SU-DHL-6 (cell line): Measurements from ENCODE around the gene C12orf56.
"Not testable (repeated sequence)": the region's sequence is repeated elsewhere in the genome, so short reads cannot be mapped to it uniquely, and the experiment has no call there.

Source experiments
- H2AFZ ChIP-seq: fragments of 200-600 bp; sonication (generic); 2 replicates; pipeline ENCODE4 v1.6.1; 2014; ENCODE audit warnings: low read depth, mild to moderate bottlenecking, moderate library complexity, mixed read lengths, antibody characterized with exemption, low read length; ENCODE audit not compliant: severe bottlenecking
- H3F3A ChIP-seq: fragments of 200-600 bp; shearing (Covaris generic); 2 replicates; pipeline ENCODE4 v1.6.0; 2016; ENCODE audit warnings: antibody characterized with exemption, mild to moderate bottlenecking; ENCODE audit not compliant: insufficient read depth
- H3K27ac ChIP-seq: fragments of 200-600 bp; sonication (generic); 2 replicates; pipeline ENCODE4 v1.5.1; 2016; ENCODE audit warnings: low read depth, mild to moderate bottlenecking, low read length, moderate library complexity, mixed read lengths
- H3K27me3 ChIP-seq: fragments of 200-600 bp; sonication (generic), shearing (Covaris generic); 2 replicates; pipeline ENCODE4 v1.6.0; 2014; ENCODE audit warnings: mild to moderate bottlenecking, low read length
- H3K36me3 ChIP-seq: fragments of 200-600 bp; sonication (generic); 2 replicates; pipeline ENCODE4 v1.6.1; 2014; ENCODE audit warnings: mild to moderate bottlenecking, low read length, mixed read lengths
- H3K4me2 ChIP-seq: fragments of 300-600, 200-600 bp; shearing (Covaris generic), sonication (generic); 2 replicates; pipeline ENCODE4 v1.6.0; 2014; ENCODE audit warnings: low read length, low read depth, mild to moderate bottlenecking; ENCODE audit not compliant: poor library complexity, severe bottlenecking
- H3K4me3 ChIP-seq: fragments of 200-600 bp; sonication (generic); 2 replicates; pipeline ENCODE4 v1.5.1; 2014; ENCODE audit warnings: antibody characterized with exemption, low read length, mild to moderate bottlenecking, mixed read lengths; ENCODE audit not compliant: insufficient read depth, poor library complexity, severe bottlenecking
- H3K79me2 ChIP-seq: fragments of 200-600 bp; sonication (generic); 2 replicates; pipeline ENCODE4 v1.6.1; 2014; ENCODE audit warnings: mild to moderate bottlenecking, low read length, moderate library complexity; ENCODE audit not compliant: insufficient read depth
- H3K9ac ChIP-seq: fragments of 200-600 bp; sonication (generic); 2 replicates; pipeline ENCODE4 v1.7.0; 2014; ENCODE audit warnings: mild to moderate bottlenecking, low read length
- H3K9me2 ChIP-seq: fragments of 200-600 bp; sonication (generic); replicated peaks from 2 replicates; pipeline ENCODE4 v1.6.1; 2014; ENCODE audit warnings: low read length; ENCODE audit not compliant: insufficient read depth
- H3K9me3 ChIP-seq: fragments of 200-600 bp; sonication (generic); 2 replicates; pipeline ENCODE4 v1.6.1; 2014; ENCODE audit warnings: low read length, mixed read lengths; ENCODE audit not compliant: insufficient read depth
- H4K20me1 ChIP-seq: fragments of 200-600 bp; sonication (generic); 2 replicates; pipeline ENCODE4 v1.6.1; 2014; ENCODE audit warnings: low read depth, mild to moderate bottlenecking, antibody characterized with exemption, low read length, moderate library complexity, mixed read lengths
- CTCF ChIP-seq: fragments of 200-600 bp; sonication (generic); IDR thresholded peaks from one replicate; pipeline ENCODE4 v1.5.1; 2017; ENCODE audit warnings: antibody characterized with exemption, mild to moderate bottlenecking, low read length, moderate library complexity; ENCODE audit not compliant: insufficient read depth, poor library complexity, severe bottlenecking
- EZH2phosphoT487 ChIP-seq: fragments of 200-600 bp; sonication (generic), shearing (Covaris generic); conservative IDR thresholded peaks from 2 replicates; pipeline ENCODE4 v1.6.1; 2018; ENCODE audit warnings: mild to moderate bottlenecking, antibody characterized with exemption, low read length, moderate library complexity, mixed read lengths

C12orf56 gene

GRCh38 chr12:64335886-64336466, 54.6 kb downstream of the C12orf56 start:
- TF ChIP-seq CTCF = no peak
- no peak for TF ChIP-seq EZH2phosphoT487
- no peaks in the 10 kb centered on the region for H3F3A ChIP-seq

GRCh38 chr12:64332938-64333337, 57.6 kb downstream of the C12orf56 start:
- no peak overlapping the region for H3K9ac ChIP-seq
- H3K9me3 ChIP-seq = no peaks in the 10 kb centered on the region
- H3K36me3 ChIP-seq = no peaks in the 10 kb centered on the region
- H3K4me2 ChIP-seq = no peak overlapping the region
- no peaks in the 10 kb centered on the region for H4K20me1 ChIP-seq
- no peaks in the 10 kb centered on the region for H3K79me2 ChIP-seq
- no peak overlapping the region for H3K27ac ChIP-seq
- no peaks in the 10 kb centered on the region for H3F3A ChIP-seq
- H3K27me3 ChIP-seq = no peaks in the 10 kb centered on the region
- H2AFZ ChIP-seq = no peak overlapping the region
- H3K9me2 ChIP-seq = no peaks in the 10 kb centered on the region
- TF ChIP-seq CTCF (no peak), EZH2phosphoT487 (no peak)
- H3K4me3 ChIP-seq = no peak overlapping the region

More at GRCh38 chr12:64335886-64336466, 54.6 kb downstream of the C12orf56 start:
- H3K9ac ChIP-seq = no peak overlapping the region
- no peak overlapping the region for H2AFZ ChIP-seq
- no peak overlapping the region for H3K4me2 ChIP-seq
- no peaks in the 10 kb centered on the region for H3K27me3 ChIP-seq
- no peak overlapping the region for H3K27ac ChIP-seq
- no peaks in the 10 kb centered on the region for H3K9me2 ChIP-seq
- H3K4me3 ChIP-seq = no peak overlapping the region
- H4K20me1 ChIP-seq = no peaks in the 10 kb centered on the region
- no peaks in the 10 kb centered on the region for H3K79me2 ChIP-seq
- no peaks in the 10 kb centered on the region for H3K36me3 ChIP-seq
- H3K9me3 ChIP-seq = no peaks in the 10 kb centered on the region

- H3K9ac ChIP-seq = no peak overlapping the region
- no peaks in the 10 kb centered on the region for H3F3A ChIP-seq
- TF ChIP-seq CTCF (no peak), EZH2phosphoT487 (no peak)
- H4K20me1 ChIP-seq = no peaks in the 10 kb centered on the region
- H2AFZ ChIP-seq = no peak overlapping the region
- no peaks in the 10 kb centered on the region for H3K36me3 ChIP-seq
- H3K9me2 ChIP-seq = no peaks in the 10 kb centered on the region
- H3K79me2 ChIP-seq = no peaks in the 10 kb centered on the region
- H3K9me3 ChIP-seq = no peaks in the 10 kb centered on the region
- no peak overlapping the region for H3K4me3 ChIP-seq
- no peak overlapping the region for H3K4me2 ChIP-seq
- H3K27me3 ChIP-seq = no peaks in the 10 kb centered on the region
- H3K27ac ChIP-seq = no peak overlapping the region
These were observed 58.3 kb downstream of the C12orf56 start for GRCh38 chr12:64332296-64332695.

GRCh38 chr12:64329031-64329710, 61.4 kb downstream of the C12orf56 start:
- H3K9me3 ChIP-seq, H3K27me3 ChIP-seq, H3K4me3 ChIP-seq, H3K27ac ChIP-seq, H3K79me2 ChIP-seq, H2AFZ ChIP-seq, H4K20me1 ChIP-seq, H3F3A ChIP-seq, H3K4me2 ChIP-seq, H3K36me3 ChIP-seq, H3K9me2 ChIP-seq, H3K9ac ChIP-seq: not testable (repeated sequence)
